SK-N-SH (cell line): ENCODE results near the gene TRPC4AP. TPM values are rescaled to one million over a fixed set of nuclear protein-coding genes. Genes with fewer than 3 reads are reported as not detected.

Source experiments
- CTCF ChIA-PET: fragments of 300-600, 350-600 bp; formaldehyde crosslinking; extraction: SDS; loops from one replicate; lab custom pipeline; 2021; lab: Yijun Ruan, JAX
- POLR2A ChIA-PET: fragments of 350-600 bp; sonication (Branson Sonifier 250); formaldehyde crosslinking; extraction: SDS; loops from one replicate; lab custom pipeline; 2020; ENCODE audit warnings: antibody characterized with exemption, inconsistent platforms; lab: Yijun Ruan, JAX
- DNase-seq: peaks from one replicate; pipeline ENCODE4 v3.0.0; 2012
- H2AFZ ChIP-seq: fragments of 200-600 bp; sonication (generic); 2 replicates; pipeline ENCODE4 v1.8.1; 2016; ENCODE audit warnings: antibody characterized with exemption, mild to moderate bottlenecking, low read depth
- H3F3A ChIP-seq: fragments of 200-600 bp; sonication (generic); replicated peaks from 2 replicates; pipeline ENCODE3; 2016; ENCODE audit warnings: antibody characterized with exemption, mild to moderate bottlenecking; ENCODE audit not compliant: insufficient read depth
- H3K27ac ChIP-seq, 2 experiments: fragments of 200-500 bp in 1 of 2; fragments of 200-600 bp in 1 of 2; sonication (Bioruptor generic) in 1 of 2; sonication (generic), shearing (Covaris generic) in 1 of 2; 2 replicates each; pipeline versions ENCODE4 v1.5.1 to v1.6.1; 2014 to 2016; ENCODE audit warnings: low read depth in 2 of 2, inconsistent platforms in 1 of 2, low read length in 1 of 2, mild to moderate bottlenecking in 1 of 2, mixed read lengths in 1 of 2
- H3K27me3 ChIP-seq: fragments of 200-600 bp; sonication (generic), shearing (Covaris generic); 2 replicates; pipeline ENCODE4 v1.6.1; 2016; ENCODE audit warnings: mixed run types; ENCODE audit not compliant: insufficient read depth
- H3K36me3 ChIP-seq, 2 experiments: fragments of 200-500 bp in 1 of 2; fragments of 200-600 bp in 1 of 2; sonication (Bioruptor generic) in 1 of 2; sonication (generic) in 1 of 2; replicated peaks in 1 of 2; 2 replicates each; pipeline versions ENCODE3 to v1.5.1; 2014 to 2016; ENCODE audit warnings: low read length in 1 of 2, mild to moderate bottlenecking in 1 of 2; ENCODE audit not compliant: insufficient read depth in 2 of 2, control insufficient read depth in 1 of 2
- H3K4me1 ChIP-seq, 2 experiments: fragments of 200-500 bp in 1 of 2; fragments of 200-600 bp in 1 of 2; sonication (Bioruptor generic) in 1 of 2; sonication (generic), shearing (Covaris generic) in 1 of 2; 2 replicates each; pipeline versions ENCODE4 v1.5.1 to v1.6.1; 2014 to 2016; ENCODE audit warnings: low read depth in 1 of 2, low read length in 1 of 2, mixed run types in 1 of 2; ENCODE audit not compliant: insufficient read depth in 2 of 2, control insufficient read depth in 1 of 2
- H3K4me2 ChIP-seq: fragments of 200-600 bp; sonication (generic), shearing (Covaris generic); 2 replicates; pipeline ENCODE4 v1.6.1; 2017; ENCODE audit warnings: mixed run types
- H3K4me3 ChIP-seq, 2 experiments: fragments of 200-500 bp in 1 of 2; fragments of 200-600 bp in 1 of 2; sonication (Bioruptor generic) in 1 of 2; sonication (generic), shearing (Covaris generic) in 1 of 2; 2 replicates each; pipeline versions ENCODE4 v1.5.1 to v1.8.1; 2014 to 2016; ENCODE audit warnings: low read depth in 2 of 2, inconsistent platforms in 1 of 2, low read length in 1 of 2, mild to moderate bottlenecking in 1 of 2, mixed read lengths in 1 of 2, moderate library complexity in 1 of 2
- H3K79me2 ChIP-seq: fragments of 200-600 bp; sonication (generic); 2 replicates; pipeline ENCODE4 v1.8.1; 2017; ENCODE audit warnings: mild to moderate bottlenecking; ENCODE audit not compliant: insufficient read depth
- H3K9ac ChIP-seq: fragments of 200-600 bp; sonication (generic); 2 replicates; pipeline ENCODE4 v1.6.1; 2017; ENCODE audit warnings: mixed run types
- H3K9me2 ChIP-seq: fragments of 200-600 bp; sonication (generic); 2 replicates; pipeline ENCODE4 v1.6.1; 2017; ENCODE audit warnings: mixed run types
- H3K9me3 ChIP-seq: fragments of 200-600 bp; sonication (generic); 2 replicates; pipeline ENCODE4 v1.6.1; 2017; ENCODE audit warnings: mixed run types, mild to moderate bottlenecking, moderate library complexity
- H4K20me1 ChIP-seq: fragments of 200-600 bp; sonication (generic); 2 replicates; pipeline ENCODE4 v1.6.1; 2017; ENCODE audit warnings: mild to moderate bottlenecking, mixed run types; ENCODE audit not compliant: insufficient read depth
- CHD2 ChIP-seq: fragments of 150-350 bp; IDR thresholded peaks from 2 replicates; pipeline ENCODE4 v1.6.1; 2018; ENCODE audit warnings: low read length; ENCODE audit not compliant: partially characterized antibody
- EP300 ChIP-seq, 2 experiments: IDR thresholded peaks; 2 replicates each; pipeline versions ENCODE4 v1.4.0 to v1.6.1; 2012; ENCODE audit warnings: borderline replicate concordance in 1 of 2, low read depth in 1 of 2, low read length in 1 of 2
- EZH2phosphoT487 ChIP-seq: fragments of 200-600 bp; sonication (generic); IDR thresholded peaks from 2 replicates; pipeline ENCODE4 v1.6.1; 2017; ENCODE audit warnings: low read depth, mixed run types, mild to moderate bottlenecking, antibody characterized with exemption, moderate library complexity, borderline replicate concordance
- FOSL2 ChIP-seq: IDR thresholded peaks from 2 replicates; pipeline ENCODE4 v1.4.0; 2012; ENCODE audit warnings: low read depth, mild to moderate bottlenecking, moderate library complexity, borderline replicate concordance
- FOXJ3 ChIP-seq: sonication (generic); formaldehyde crosslinking; IDR thresholded peaks from 2 replicates; pipeline ENCODE4 v1.5.1; 2020; ENCODE audit warnings: mild to moderate bottlenecking, missing genetic modification reagents
- FOXM1 ChIP-seq: IDR thresholded peaks from 2 replicates; pipeline ENCODE4 v1.4.0; 2012; ENCODE audit warnings: low read depth, mild to moderate bottlenecking
- GATA2 ChIP-seq: sonication (generic); formaldehyde crosslinking; IDR thresholded peaks from 2 replicates; pipeline ENCODE4 v1.5.0; 2020; ENCODE audit warnings: mild to moderate bottlenecking, missing genetic modification reagents
- JUND ChIP-seq: IDR thresholded peaks from 2 replicates; pipeline ENCODE4 v1.4.0; 2012
- NRF1 ChIP-seq: IDR thresholded peaks from 2 replicates; pipeline ENCODE4 v1.6.1; 2012; ENCODE audit warnings: low read depth, mild to moderate bottlenecking, low read length
- RCOR1 ChIP-seq: fragments of 150-350 bp; IDR thresholded peaks from 2 replicates; pipeline ENCODE4 v1.6.1; 2017; ENCODE audit warnings: antibody characterized with exemption, low read length
- RFX5 ChIP-seq: IDR thresholded peaks from 2 replicates; pipeline ENCODE4 v1.6.1; 2012; ENCODE audit warnings: mild to moderate bottlenecking, improper control_type of control experiment, low read length
- RXRA ChIP-seq: IDR thresholded peaks from 2 replicates; pipeline ENCODE4 v1.4.0; 2012; ENCODE audit warnings: low read depth, mild to moderate bottlenecking, borderline replicate concordance
- SIN3A ChIP-seq: IDR thresholded peaks from 2 replicates; pipeline ENCODE4 v1.6.1; 2012; ENCODE audit warnings: low read depth, mild to moderate bottlenecking, low read length, moderate library complexity, borderline replicate concordance
- TEAD4 ChIP-seq: IDR thresholded peaks from 2 replicates; pipeline ENCODE4 v1.4.0; 2012; ENCODE audit warnings: mild to moderate bottlenecking, borderline replicate concordance; ENCODE audit not compliant: insufficient read depth
- WGBS: methylation state at CpG from one replicate; pipeline ENCODE4 v1.1.6; 2017; ENCODE audit warnings: low lambda C conversion rate; 5-methylcytosine and 5-hydroxymethylcytosine counted together
- polyA plus RNA-seq, 3 experiments: library from polyadenylated mRNA; depleted of rRNA; stranded (reverse); fragments of >200 nt; gene quantifications; 2 replicates each; pipeline ENCODE4 v1.2.3, GENCODE V29; 2012
- TF ChIP-seq, protein P1 (sequence below): fragments of 150-350 bp; IDR thresholded peaks from 2 replicates; pipeline ENCODE4 v1.6.1; 2017; ENCODE audit warnings: antibody characterized with exemption, low read length, low read depth, borderline replicate concordance
- TF ChIP-seq, protein P2 (sequence below): IDR thresholded peaks from 2 replicates; pipeline ENCODE4 v1.4.0; 2012; ENCODE audit warnings: low read depth
- TF ChIP-seq, protein P3 (sequence below): IDR thresholded peaks from 2 replicates; pipeline ENCODE4 v1.4.0; 2012; ENCODE audit warnings: low read depth, borderline replicate concordance
- TF ChIP-seq, protein P4 (sequence below): IDR thresholded peaks from 2 replicates; pipeline ENCODE4; 2012

Gene TRPC4AP
- polyA plus RNA-seq, 1 of the 3 experiments (the other 2 are of a cell fraction): 57.4 TPM

DNA sequence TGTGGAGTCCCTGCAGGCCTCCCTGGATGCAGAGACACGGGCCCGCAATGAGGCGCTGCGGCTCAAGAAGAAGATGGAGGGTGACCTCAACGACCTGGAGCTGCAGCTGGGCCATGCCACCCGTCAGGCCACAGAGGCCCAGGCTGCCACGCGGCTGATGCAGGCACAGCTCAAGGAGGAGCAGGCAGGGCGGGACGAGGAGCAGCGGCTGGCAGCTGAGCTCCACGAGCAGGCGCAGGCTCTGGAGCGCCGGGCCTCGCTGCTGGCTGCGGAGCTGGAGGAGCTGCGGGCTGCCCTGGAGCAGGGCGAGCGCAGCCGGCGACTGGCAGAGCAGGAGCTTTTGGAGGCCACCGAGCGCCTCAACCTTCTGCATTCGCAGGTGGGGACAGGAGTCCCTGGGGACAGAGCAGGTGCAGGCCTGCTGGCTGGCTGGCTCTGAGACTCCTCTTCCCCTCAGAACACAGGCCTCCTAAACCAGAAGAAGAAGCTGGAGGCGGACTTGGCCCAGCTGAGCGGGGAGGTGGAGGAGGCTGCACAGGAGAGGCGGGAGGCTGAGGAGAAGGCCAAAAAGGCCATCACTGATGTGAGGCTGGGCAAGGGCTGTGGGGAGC, 92.2 kb downstream of the TRPC4AP start:
- ChIA-PET POLR2A (no interaction called here), CTCF (interaction anchor here (0.9 to 4.2 kb wide), 4 partner anchors 37 to 131 kb away, joined by 3 to 33 read pairs (median 6); partner anchors contain the start of genes GGT7 and TRPC4AP)
- 99% methylated on average over 21 of the region's 28 CpGs for WGBS
- Histone ChIP-seq H4K20me1 (no peaks in the 10 kb centered on the region), H3K9ac (no peak overlapping the region), H3K9me3 (no peaks in the 10 kb centered on the region), H3K4me1 (no peaks in the 10 kb centered on the region; a peak in 1 of 4 replicates), H3K4me3 (no peak overlapping the region), H3K4me2 (no peak overlapping the region), H2AFZ (no peak overlapping the region), H3K27me3 (no peaks in the 10 kb centered on the region), H3K79me2 (no peaks in the 10 kb centered on the region), H3F3A (no peaks in the 10 kb centered on the region), H3K27ac (no peak overlapping the region), H3K9me2 (no peaks in the 10 kb centered on the region), H3K36me3 (peaks cover 12 to 86% of the 10 kb centered on the region in 2 experiments)
- TF ChIP-seq JUND (no peak), RXRA (no peak), NRF1 (no peak), CHD2 (no peak), TEAD4 (no peak), RCOR1 (no peak), SIN3A (no peak)
- TF ChIP-seq, protein P1, sequence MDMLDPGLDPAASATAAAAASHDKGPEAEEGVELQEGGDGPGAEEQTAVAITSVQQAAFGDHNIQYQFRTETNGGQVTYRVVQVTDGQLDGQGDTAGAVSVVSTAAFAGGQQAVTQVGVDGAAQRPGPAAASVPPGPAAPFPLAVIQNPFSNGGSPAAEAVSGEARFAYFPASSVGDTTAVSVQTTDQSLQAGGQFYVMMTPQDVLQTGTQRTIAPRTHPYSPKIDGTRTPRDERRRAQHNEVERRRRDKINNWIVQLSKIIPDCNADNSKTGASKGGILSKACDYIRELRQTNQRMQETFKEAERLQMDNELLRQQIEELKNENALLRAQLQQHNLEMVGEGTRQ: no peak
- TF ChIP-seq, protein P2, sequence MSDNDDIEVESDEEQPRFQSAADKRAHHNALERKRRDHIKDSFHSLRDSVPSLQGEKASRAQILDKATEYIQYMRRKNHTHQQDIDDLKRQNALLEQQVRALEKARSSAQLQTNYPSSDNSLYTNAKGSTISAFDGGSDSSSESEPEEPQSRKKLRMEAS: no peak
- no peak for DNase-seq

DNA sequence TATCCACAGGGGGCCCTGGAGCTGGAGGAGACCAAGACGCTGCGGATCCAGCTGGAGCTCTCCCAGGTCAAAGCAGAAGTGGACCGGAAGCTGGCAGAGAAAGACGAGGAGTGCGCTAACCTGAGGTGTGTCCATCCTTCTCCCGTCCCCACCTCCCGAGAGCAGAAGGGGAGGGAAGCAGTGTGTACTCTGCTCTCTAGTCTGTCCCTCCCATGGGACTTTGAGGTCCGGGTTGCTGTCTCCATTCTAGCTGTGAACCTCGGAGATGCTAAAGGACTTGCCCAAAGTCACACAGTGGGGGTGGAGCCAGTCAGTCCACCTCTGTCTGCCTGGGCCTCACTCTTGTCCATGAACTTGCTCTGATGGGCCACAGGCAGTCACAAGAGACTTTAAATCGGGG, 92.8 kb downstream of the TRPC4AP start:
- H3K27ac ChIP-seq: no peak overlapping the region
- TF ChIP-seq FOXJ3 (CRISPR knock-in tag): no peak
- TF ChIP-seq RFX5: no peak
- no peak for TF ChIP-seq GATA2
- no peak for TF ChIP-seq EP300 (IDR thresholded peaks at IDR 0.05; ENCODE audit: borderline replicate concordance in 1 of 2, low read depth in 1 of 2, low read length in 1 of 2)
- TF ChIP-seq, protein P2: no peak
- TF ChIP-seq FOSL2: no peak
- TF ChIP-seq TEAD4: no peak
- TF ChIP-seq EZH2phosphoT487: no peak
- TF ChIP-seq, protein P3, sequence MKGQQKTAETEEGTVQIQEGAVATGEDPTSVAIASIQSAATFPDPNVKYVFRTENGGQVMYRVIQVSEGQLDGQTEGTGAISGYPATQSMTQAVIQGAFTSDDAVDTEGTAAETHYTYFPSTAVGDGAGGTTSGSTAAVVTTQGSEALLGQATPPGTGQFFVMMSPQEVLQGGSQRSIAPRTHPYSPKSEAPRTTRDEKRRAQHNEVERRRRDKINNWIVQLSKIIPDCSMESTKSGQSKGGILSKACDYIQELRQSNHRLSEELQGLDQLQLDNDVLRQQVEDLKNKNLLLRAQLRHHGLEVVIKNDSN: no peak
- TF ChIP-seq, protein P4, sequence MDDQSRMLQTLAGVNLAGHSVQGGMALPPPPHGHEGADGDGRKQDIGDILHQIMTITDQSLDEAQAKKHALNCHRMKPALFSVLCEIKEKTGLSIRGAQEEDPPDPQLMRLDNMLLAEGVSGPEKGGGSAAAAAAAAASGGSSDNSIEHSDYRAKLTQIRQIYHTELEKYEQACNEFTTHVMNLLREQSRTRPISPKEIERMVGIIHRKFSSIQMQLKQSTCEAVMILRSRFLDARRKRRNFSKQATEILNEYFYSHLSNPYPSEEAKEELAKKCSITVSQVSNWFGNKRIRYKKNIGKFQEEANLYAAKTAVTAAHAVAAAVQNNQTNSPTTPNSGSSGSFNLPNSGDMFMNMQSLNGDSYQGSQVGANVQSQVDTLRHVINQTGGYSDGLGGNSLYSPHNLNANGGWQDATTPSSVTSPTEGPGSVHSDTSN: no peak
- TF ChIP-seq FOXM1: no peak
- TF ChIP-seq, all 33 proteins: peak for 0
- no peak for DNase-seq
- CTCF ChIA-PET: interaction anchor here (4.2 kb wide), 1 partner anchor 126 kb away, joined by 33 read pairs; the partner anchor contains the start of gene GGT7
- H3K9me2 ChIP-seq: no peaks in the 10 kb centered on the region
- 100% methylated on average over 5 of the region's 10 CpGs for WGBS
- H2AFZ ChIP-seq: no peak overlapping the region
- no peaks in the 10 kb centered on the region for H3K27me3 ChIP-seq
- H3K36me3 ChIP-seq: peaks cover 8 to 80% of the 10 kb centered on the region in 2 experiments
- no peaks in the 10 kb centered on the region for H3F3A ChIP-seq
- H4K20me1 ChIP-seq: no peaks in the 10 kb centered on the region
- H3K4me3 ChIP-seq: no peak overlapping the region
- no peaks in the 10 kb centered on the region; a peak in 1 of 4 replicates for H3K4me1 ChIP-seq
- H3K9me3 ChIP-seq: no peaks in the 10 kb centered on the region
- H3K79me2 ChIP-seq: no peaks in the 10 kb centered on the region
- POLR2A ChIA-PET: no interaction called here
- no peak overlapping the region for H3K4me2 ChIP-seq
- H3K9ac ChIP-seq: no peak overlapping the region
